Mucosa of descending colon (tissue), 3 donors: ENCODE measurements around the gene BEGAIN. TPM values are rescaled to one million over a fixed set of nuclear protein-coding genes. Genes with fewer than 3 reads are reported as not detected.

Experiments used
- ATAC-seq: fragments of 200-7000 bp; cut with Tn5 transposase; one replicate; pipeline ENCODE4 v1.9.1; 2020; ENCODE audit warnings: mild to moderate bottlenecking, moderate library complexity
- DNase-seq, 3 donors: peaks; one replicate each; pipeline ENCODE4 v3.0.0-alpha.2; 2020
- H3K36me3 ChIP-seq: fragments of 200-600 bp; one replicate; pipeline ENCODE4 v1.8.0; 2021; ENCODE audit warnings: low read depth, mild to moderate bottlenecking
- H3K4me1 ChIP-seq: fragments of 200-600 bp; one replicate; pipeline ENCODE4 v1.8.0; 2021; ENCODE audit warnings: low read depth, mild to moderate bottlenecking
- H3K4me3 ChIP-seq: fragments of 200-600 bp; one replicate; pipeline ENCODE4 v1.8.0; 2021; ENCODE audit warnings: mild to moderate bottlenecking
- H3K9me3 ChIP-seq: fragments of 200-600 bp; one replicate; pipeline ENCODE4 v1.8.0; 2021; ENCODE audit warnings: mild to moderate bottlenecking
- CTCF ChIP-seq: fragments of 200-600 bp; IDR thresholded peaks from one replicate; pipeline ENCODE4 v1.8.0; 2022; ENCODE audit warnings: antibody characterized with exemption, mild to moderate bottlenecking
- intact Hi-C, 2 donors: fragments of 100-400 bp; cut with DNase I in 1 of 2; cut with micrococcal nuclease in 1 of 2; formaldehyde crosslinking; loops; one replicate each; pipeline versions ENCODE4 v1.11.0 to v1.11.1; 2022; cut with DNase I, micrococcal nuclease
- total RNA-seq, 3 donors: library from RNA; stranded (reverse); fragmentation: NEBNext Ultra II Directional in 2 of 3; extraction: Animal tissue kit (Norgen Biotek cat#: 25700) in 2 of 3; gene quantifications; one replicate each; pipeline versions ENCODE4 v1.2.1 to v1.2.4, GENCODE V29; 2021 to 2023
- donor health status: DM: no; HTN: no; CAD: no; lungs with moderate emphysema.
- donor health status: DM: no; HTN: no; CAD: no.
- donor health status: DM: no; HTN: yes; CAD: no.

The BEGAIN gene
- total RNA-seq, 3 donors from 2014 or later = 0.75 to 2.5 (median 1.1) TPM

- no peak overlapping the region for H3K4me3 ChIP-seq
- ATAC-seq (no peak), DNase-seq (no peak)
- peaks cover 4% of the 10 kb centered on the region for H3K9me3 ChIP-seq
- H3K4me1 ChIP-seq = no peaks in the 10 kb centered on the region
- intact Hi-C loops = no loop called here
- H3K36me3 ChIP-seq = no peaks in the 10 kb centered on the region
- TF ChIP-seq CTCF = no peak
These were observed 15.5 kb upstream of the BEGAIN start for GRCh38 chr14:100602621-100603230.

- H3K36me3 ChIP-seq = no peaks in the 10 kb centered on the region
- TF ChIP-seq CTCF = no peak
These were observed 14.7 kb upstream of the BEGAIN start for GRCh38 chr14:100601914-100602313.

GRCh38 chr14:100601064-100601463 is 13.8 kb upstream of the BEGAIN start:
- no peak for ATAC-seq
- H3K36me3 ChIP-seq = no peaks in the 10 kb centered on the region
- intact Hi-C loops = no loop called here
- no peak for TF ChIP-seq CTCF
- H3K9me3 ChIP-seq = peaks cover 4% of the 10 kb centered on the region
- no peaks in the 10 kb centered on the region for H3K4me1 ChIP-seq
- no peak for DNase-seq
- no peak overlapping the region for H3K4me3 ChIP-seq

More at GRCh38 chr14:100601914-100602313, 14.7 kb upstream of the BEGAIN start:
- Histone ChIP-seq H3K4me3 (no peak overlapping the region), H3K4me1 (no peaks in the 10 kb centered on the region), H3K9me3 (peaks cover 4% of the 10 kb centered on the region)
- no peak for ATAC-seq
- DNase-seq = no peak
- intact Hi-C loops = no loop called here

GRCh38 chr14:100599981-100600380 is 12.8 kb upstream of the BEGAIN start:
- Histone ChIP-seq H3K4me3 (no peak overlapping the region), H3K9me3 (peaks cover 4% of the 10 kb centered on the region), H3K4me1 (no peaks in the 10 kb centered on the region), H3K36me3 (no peaks in the 10 kb centered on the region)
- intact Hi-C loops = no loop called here
- TF ChIP-seq CTCF = no peak
- no peak for ATAC-seq
- DNase-seq = no peak

GRCh38 chr14:100594625-100594951 is 7.4 kb upstream of the BEGAIN start:
- TF ChIP-seq CTCF = no peak
- H3K4me3 ChIP-seq = no peak overlapping the region
- ATAC-seq (no peak), DNase-seq (no peak)
- intact Hi-C loops = no loop called here
- no peaks in the 10 kb centered on the region for H3K36me3 ChIP-seq
- H3K9me3 ChIP-seq = no peaks in the 10 kb centered on the region
- H3K4me1 ChIP-seq = no peaks in the 10 kb centered on the region
